NCI-H2107 treated with DMSO at 0.1 percent for 48 hours (cell line): ENCODE results near the gene ADAM17.
"Not testable (repeated sequence)": the region's sequence is repeated elsewhere in the genome, so short reads cannot be mapped to it uniquely, and the experiment has no call there.

Experiments
- DNase-seq: peaks from one replicate; lab custom pipeline; 2025; ENCODE audit not compliant: unreplicated experiment; lab: John Stamatoyannopoulos, UW

The ADAM17 gene

DNA sequence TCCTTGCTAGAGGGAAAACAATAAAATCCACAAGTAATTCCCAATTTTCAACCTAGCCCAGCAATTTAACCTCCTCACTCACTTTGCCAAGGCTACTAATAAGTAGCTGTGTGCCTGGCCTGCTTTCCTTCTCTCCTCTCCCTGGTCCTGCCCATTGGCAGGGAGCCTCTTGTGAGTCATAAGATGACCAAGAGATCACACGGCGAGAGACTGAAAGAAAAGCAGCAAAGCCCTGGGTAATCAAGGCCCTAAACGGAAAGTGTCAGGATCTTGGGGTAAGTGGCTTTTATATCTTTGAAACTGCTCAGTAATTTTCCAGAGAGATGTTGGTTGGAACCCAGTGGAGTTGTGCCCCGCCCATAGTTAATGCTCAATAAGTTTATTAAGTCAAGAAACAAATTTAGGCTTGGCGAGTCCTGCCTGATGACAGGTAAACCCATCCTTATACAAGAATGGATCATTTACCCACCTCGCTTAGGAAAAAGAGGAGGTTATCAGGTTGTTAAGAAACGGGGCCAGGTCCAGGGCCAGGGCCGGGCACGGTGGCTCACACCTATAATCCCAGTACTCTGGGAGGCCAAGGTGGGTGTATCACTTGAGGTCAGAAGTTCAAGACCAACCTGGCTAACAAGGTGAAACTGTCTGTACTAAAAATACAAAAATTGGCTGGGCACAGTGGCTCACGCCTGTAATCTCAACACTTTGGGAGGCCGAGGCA lies 10.0 kb upstream of the ADAM17 start:
- no peak for DNase-seq

DNA sequence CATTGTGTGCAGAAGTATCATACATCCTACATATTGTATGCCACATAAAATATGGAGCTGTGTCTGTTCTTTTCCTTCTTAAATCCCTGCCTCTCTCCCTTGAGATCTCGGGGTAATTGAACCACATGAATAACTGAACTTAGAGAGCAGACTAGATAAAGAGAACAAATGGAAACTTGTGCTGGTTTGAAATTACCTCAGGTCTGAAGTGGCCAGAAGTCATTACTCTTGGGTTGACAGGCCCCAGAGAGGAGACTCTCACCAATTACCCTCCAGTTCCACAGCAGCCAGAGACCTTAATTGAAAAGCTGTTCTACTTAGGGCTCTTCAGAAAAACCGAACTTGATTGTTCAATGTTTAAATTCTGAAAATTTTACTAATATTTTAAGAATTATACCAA lies 5.0 kb upstream of the ADAM17 start:
- DNase-seq, result no peak

DNA sequence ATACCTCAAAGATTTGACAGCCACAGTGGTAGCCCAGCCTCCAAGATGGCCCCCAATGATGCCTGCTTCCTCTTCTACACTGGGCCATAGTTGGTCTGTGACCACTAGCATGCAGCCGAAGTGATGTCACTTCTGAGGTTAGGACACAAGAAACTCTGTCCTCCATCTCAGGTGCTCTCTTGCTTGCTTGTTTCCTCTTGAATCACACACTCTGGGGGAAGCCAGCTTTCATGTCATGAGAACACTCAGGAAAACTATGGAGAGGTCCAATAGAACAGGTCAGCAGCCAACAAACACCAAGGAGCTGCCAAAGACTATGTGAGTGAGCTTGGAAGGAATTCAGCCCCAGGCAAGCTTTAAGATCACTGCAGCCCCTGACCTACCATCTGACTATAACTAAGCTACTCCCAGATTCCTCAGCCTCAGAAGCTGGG lies 3.3 kb upstream of the ADAM17 start:
- DNase-seq, result no peak

DNA sequence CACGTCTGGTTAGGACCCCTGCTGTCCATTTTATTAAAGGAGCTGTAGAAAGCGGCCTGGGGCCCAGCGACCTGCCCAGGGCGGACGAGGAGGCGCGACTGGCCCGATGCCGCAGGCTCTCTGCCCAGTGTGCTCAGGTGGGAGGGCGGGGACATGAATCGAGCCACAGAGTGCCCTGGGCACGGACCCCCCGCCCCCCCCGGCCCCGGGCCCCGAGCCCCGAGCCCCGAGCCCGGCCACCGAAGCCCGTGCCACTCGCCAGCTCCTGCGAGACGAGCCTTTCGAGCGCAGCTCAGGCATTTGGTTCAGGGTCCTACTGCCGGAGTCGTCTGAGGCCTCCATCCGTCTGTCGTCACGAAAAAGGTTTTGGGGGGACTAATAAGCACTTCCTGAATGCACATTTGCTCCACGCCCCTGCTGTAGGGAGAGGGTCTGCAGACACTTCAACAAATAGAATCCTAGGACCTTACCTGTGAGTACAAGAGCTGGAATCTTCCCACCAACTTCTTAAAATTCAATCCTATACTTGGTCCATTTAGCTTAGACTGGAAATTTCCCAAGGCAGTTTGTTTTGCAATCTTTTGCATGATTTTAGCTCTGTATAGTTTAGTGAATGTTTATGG lies 602 bp upstream of the ADAM17 start:
- no peak for DNase-seq

DNA sequence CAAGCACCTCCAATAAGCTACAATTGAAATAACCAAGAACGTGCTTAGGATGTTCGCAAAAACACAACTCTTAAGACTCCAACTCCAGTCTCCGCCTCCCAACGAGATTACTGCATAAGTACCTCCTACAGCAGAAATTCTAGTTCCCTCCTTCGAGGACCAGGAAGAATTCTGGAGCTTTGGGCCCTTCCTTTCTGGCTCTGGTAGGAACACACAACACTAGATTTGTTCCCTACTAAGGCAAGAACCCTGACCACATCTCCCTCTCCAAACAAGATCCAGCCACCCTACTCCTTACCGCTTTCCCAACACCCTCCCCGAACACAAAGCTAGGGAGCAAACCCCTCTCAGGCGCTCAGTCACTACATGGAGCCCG lies 721 bp downstream of the ADAM17 start:
- DNase-seq, result no peak

DNA sequence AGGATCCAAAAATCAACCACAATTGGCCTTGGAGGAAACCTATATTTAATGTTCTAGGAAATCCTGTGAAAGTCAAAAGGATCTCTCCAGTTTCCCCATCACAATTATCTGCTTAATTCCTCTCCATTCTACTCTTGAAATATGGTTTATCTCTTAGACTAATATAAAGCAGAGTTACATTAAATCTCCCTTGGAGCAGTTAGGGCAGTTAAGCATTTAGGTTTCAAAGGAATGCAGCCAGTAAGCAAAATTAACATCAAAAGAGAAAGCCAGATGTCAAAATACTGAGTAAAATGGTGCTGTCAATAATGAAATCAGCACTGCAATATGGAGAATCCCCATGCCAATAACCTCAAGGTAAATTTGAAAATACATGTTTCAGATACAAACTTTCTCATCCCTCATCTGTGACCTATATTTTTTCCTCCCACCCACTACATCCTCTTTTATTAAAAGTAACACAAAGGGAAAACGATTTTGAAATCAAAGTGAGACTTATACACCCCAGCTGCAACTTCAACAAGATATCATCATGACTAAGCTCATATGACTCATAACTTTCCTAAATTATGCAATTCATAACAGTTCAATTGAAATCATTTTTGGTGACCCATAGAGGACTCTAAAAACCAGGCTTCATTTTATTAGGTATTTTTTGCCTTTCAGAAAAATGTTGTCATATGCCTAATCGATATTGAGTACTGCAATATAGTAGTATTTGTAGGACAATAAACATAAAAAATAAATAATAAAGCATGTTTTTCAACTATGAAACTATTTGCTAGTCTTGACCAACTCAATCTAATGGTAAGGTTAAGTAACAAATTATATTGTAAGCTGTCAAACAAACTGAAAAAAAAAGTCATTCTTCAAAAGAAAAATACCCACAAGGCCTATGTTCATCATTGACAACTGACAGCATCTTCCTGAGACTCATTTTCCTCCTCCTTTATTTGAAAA lies 3.1 kb downstream of the ADAM17 start:
- DNase-seq, result no peak

DNA sequence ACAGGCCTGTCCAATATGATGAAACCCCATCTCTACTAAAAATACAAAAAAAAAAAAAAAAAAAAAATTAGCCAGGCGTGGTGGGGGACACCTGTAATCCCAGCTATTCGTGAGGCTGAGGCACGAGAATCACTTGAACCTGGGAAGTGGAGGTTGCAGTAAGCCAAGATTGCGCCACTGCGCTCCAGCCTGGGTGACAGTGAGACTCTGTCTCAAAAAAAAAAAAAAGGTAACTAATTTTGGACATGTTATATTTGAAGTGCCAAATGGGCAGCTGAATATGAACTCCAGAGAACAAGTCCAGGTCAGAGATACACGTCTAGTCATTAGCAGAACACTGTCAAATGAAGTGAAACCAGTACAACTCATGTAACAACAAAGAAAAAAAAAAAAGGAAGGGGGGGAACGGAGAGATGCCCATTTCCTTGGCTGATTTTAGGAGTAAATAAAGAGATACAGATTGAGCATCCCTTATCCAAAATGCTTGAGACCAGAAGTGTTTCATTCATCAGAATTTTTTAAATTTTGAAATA lies 4.7 kb downstream of the ADAM17 start:
- not testable (repeated sequence) for DNase-seq

DNA sequence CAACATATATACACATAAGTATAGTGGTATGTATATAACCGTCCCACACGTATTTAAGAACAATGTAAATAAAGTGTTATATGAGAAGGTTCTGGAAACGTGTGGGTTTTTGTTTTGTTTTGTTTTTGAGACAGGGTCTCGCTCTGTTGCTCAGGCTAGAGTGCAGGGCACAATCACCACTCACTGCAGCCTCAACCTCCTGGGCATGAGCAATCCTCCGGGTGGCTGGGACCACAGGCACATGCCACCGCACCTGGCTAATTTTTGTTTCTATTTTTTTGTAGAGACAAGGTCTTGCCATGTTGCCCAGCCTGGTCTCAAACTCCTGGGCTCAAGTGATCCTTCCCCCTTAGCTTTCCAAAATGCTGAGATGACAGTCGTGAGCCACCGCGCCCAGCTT lies 6.2 kb downstream of the ADAM17 start:
- no peak for DNase-seq

DNA sequence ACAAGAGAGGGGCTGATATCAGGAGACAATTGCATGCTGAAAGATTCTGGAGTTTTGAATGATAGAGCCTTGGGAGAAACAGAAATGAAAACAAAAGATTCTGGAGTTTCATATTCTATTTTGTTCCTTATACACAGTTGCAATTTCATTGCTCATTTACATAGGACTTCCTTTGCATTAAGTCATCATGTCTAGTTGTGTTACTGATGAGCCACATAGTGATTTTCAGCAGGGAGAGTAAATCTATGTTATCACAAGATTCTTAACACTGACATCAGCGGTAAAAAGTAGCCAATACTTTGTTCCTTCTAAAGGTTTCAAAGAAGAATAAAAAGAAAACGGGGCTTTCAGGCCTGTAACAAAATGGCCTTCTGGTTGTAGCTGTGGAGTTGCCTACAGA lies 7.1 kb downstream of the ADAM17 start:
- no peak for DNase-seq

DNA sequence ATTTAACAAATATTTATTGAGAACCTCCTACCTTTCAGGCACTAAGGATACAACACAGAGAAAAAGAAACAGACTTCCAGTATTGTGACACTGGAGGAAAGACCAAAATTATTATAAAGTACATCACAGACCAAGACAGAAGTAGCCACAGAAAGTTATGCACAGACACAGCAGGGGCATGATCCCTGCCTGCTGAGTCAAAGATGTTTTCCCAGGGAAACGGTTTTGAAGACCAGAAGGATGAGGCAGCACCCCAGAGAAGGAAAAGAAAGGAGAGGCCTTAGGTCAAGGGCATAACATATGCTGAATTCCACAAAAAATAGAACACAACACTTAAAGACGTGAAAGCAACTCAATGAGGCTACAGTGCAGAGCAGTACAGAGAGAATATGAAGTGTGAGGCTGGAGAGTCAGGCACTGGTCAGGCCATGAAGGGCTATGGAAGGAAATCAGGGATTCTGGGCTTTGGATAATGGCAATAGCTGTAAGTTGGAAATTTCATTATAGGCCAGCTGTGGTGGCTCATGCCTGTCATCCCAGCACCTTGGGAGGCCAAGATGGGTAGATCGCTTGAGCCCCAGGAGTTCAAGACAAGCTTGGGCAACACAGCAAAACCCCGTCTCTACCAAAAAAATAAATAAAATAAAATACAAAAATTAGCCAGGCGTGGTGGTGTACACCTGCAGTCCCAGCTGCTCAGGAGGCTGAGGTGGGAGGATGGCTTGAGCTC lies 8.2 kb downstream of the ADAM17 start:
- no peak for DNase-seq

DNA sequence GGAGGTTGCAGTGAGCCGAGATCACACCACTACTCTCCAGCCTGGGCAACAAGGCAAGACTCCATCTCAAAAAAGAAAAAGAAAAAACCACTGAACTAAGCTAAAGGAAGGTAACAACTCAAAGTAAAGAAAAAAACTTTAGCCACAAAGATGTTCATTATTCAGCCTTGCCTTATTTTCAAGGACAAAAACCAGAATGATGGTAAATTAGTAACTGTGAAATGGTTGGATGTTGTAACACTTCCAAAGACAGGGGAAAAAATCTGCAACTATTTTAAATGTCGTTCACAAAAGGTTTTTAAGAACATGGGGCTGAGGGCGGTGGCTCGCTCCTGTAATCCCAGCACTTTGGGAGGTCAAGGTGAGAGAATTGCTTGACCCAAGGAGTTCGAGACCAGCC lies 10.1 kb downstream of the ADAM17 start:
- no peak for DNase-seq

DNA sequence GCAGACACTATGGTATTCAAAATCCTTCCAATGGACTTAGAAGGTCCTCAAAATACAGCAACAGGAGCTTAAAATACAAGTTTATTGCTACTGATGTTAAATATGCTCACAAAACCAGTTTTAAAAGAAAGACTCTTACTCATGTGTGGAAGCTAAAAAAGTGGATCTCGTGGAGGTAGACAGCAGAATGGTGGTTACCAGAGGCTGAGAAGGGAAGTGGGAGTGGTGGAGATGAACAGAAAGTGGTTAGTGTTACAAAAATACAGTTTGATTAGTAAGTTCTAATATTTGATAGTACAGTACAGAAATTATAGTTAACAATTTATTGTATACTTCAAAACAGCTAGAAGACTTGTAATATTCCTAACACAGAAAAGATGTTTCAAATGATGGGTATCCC lies 12.1 kb downstream of the ADAM17 start:
- DNase-seq, result no peak

DNA sequence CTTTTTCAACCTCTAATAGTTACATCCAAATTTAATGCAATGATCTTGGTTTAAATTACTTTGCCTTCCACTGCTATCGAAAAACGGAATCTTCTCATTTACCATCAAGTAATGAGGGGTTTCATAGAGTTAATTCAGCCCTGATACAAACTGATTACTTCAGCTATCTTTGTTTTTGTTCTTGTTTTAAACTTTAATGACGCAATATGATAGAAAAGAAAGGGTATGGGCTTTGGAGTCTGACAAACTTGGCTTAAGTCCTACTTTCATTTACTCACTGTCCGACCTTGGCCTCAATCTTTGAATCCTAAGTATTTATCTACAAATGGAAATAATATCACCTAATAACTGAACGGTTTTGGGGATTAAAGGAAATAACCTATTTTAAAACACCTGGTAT lies 16.1 kb downstream of the ADAM17 start:
- no peak for DNase-seq

DNA sequence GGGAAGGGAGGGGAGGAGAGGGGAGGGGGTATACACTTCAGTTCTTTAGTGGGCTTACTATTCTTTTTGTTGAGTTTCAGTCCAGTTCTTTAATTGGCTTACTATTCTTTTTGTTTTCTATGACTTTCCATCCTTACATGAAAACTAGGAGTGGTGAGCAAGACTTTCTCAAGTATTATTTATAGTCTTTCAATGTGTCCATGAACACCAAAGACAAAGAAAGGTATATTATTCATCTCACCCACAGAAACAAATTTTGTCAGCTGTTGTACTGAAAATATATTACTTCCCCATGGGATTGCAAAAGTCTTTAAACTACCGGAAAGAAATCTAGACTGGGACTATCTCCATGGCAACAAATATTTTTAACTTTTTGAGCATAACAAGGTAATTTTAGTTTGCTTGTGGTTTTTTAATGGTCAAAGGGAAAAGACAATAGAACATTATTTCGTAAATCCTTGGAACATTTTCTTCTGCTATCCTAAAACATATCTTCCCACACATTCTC lies 17.6 kb downstream of the ADAM17 start:
- DNase-seq, result no peak

DNA sequence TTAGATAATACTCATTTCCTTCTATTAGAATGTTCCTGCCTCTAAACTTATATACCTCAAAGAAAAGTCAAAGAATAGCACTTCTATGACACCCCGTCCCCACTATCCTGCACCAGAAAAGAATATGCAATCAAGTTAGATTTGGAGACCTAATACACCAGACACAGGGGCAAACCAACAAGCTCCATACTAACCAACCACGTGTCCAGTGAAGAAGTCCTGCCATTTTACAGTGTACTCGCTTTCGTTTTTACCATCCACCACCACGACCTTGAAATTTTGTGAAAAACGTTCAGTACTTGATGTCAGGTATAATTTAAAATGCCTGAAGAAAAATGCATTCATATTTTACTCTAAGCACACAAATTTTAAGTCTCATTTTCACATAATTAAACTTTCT lies 19.1 kb downstream of the ADAM17 start:
- no peak for DNase-seq

DNA sequence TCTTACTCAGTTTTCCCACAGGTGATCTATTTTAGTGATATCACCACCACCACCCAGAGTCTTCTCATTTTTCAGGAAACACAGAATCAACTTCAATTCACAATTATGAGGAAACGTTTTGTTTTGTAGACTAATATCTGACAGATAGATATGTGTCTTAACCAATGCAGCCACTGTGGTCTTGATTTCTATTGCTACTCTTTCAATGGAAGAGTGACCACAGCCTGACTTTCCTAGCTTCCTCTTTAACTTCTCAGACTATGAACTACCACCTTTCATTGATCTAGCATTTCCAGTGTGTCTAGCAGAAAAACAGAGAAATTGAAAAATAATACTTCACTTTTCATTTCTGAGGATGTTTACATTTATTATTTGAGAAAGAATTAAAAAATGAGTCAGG lies 20.5 kb downstream of the ADAM17 start:
- no peak for DNase-seq

DNA sequence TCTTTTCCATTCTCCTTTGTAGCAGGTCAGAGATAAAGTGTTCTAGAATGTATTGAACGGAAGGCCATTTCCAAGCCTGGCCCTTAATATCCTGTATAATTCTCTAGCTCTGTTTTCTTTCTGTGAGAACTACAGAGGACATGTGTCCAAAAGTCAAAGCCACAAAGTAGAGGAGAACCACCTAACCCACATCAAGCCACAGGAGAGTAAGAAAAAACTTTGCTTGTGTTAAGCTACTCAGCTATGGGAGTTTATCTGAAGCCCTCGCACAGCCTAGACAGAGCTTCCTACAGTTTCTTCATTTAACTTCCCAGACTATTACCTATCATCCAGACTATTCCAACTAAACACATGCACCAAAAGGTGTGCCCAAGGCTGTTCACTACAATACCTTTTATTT lies 22.0 kb downstream of the ADAM17 start:
- no peak for DNase-seq

DNA sequence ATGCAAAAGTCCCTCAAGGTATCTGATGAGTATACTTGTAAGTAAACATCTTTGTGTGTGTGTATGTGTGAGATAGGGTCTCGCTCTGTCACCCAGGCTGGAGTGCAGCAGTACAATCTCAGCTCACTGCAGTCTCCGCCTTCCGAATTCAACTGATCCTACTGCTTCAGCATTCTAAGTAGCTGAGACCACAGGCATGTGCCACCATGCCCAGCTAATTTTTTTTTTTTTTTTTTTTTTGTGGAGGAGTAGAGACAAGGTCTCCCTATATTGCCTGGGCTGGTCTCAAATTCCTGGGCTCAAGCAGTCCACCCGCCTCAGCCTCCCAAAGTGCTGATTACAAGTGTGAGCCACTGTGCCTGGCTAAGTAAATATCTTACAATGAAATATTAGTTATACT lies 23.2 kb downstream of the ADAM17 start:
- DNase-seq, result no peak

DNA sequence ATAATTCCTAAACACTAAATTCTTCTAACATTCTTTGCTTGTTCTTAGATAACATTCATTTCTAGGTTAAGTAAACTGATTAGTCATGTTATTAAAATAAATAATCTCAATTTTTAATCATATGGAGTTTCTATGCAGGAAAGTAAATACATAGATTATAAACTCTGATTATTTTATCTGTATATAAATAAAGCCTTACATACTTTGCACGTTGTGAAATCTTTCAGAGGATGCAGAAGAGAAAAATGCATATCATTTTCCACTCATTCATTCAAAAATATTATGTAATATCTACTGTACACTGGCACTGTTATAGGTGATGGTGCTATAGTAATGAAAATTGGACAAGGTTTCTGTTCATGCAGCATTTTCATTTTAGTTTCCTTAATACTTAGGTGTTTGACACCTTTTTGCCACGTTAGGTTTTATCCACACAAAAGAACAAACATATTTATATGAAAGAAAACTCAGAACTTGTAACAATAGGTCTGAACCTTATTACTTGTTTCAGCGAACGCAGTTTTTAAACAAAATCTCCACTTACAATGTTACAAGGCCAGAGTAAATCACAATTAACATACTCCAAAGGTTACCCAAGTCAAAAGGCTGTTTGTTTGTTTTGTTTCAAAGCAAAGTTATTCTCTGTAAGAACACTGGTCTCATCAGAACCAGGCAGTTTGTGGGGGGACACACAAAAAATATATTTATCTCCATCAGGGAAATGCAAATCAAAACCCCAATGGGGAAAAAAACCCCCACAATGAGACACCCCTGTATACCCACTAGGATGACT lies 27.4 kb downstream of the ADAM17 start:
- DNase-seq, result no peak

DNA sequence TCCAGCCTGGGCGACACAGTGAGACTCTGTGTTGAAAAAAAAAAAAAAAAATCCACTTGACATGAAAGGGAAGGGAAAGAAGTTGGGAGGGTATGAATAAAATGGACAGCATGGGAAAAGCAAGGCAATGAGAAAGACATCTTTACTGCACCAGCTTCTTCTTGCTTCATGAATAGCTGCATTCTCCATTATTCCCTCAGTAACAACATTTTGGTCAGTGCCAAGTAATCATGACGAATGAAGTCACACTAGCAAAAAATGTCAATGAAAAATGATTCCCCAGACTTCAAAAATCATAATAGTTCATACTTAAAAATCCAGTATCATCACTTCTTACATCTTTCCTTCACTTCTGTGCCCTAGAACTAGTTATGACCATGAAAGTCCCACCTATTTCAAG lies 30.4 kb downstream of the ADAM17 start:
- no peak for DNase-seq
